Liver (tissue), 3 donors: Measurements from ENCODE around the gene EML2.

Source experiments
- ATF3 ChIP-seq: IDR thresholded peaks from 2 replicates; pipeline ENCODE4 v1.6.1; 2016; ENCODE audit warnings: antibody characterized with exemption
- CTCF ChIP-seq: fragments of 150-350 bp; IDR thresholded peaks from 2 replicates; pipeline ENCODE4 v1.5.1; 2017; ENCODE audit warnings: improper control_type of control experiment, low read depth, low read length; ENCODE audit not compliant: missing input control
- GABPA ChIP-seq, 2 donors: IDR thresholded peaks in 1 of 2; conservative IDR thresholded peaks in 1 of 2; 2 replicates each; pipeline ENCODE4 v1.6.1; 2016; ENCODE audit warnings: antibody characterized with exemption in 2 of 2, mild to moderate bottlenecking in 1 of 2, moderate library complexity in 1 of 2
- JUND ChIP-seq, 2 donors: IDR thresholded peaks; 2 replicates each; pipeline ENCODE4 v1.6.1; 2016; ENCODE audit warnings: antibody characterized with exemption in 2 of 2
- MAX ChIP-seq: IDR thresholded peaks from 2 replicates; pipeline ENCODE4 v1.6.1; 2016; ENCODE audit warnings: antibody characterized with exemption
- RAD21 ChIP-seq, 2 donors: IDR thresholded peaks; 2 replicates each; pipeline ENCODE4 v1.6.1; 2016; ENCODE audit warnings: antibody characterized with exemption in 2 of 2, mild to moderate bottlenecking in 2 of 2
- REST ChIP-seq: IDR thresholded peaks from 2 replicates; pipeline ENCODE4 v1.6.1; 2016; ENCODE audit warnings: antibody characterized with exemption, mild to moderate bottlenecking
- RXRA ChIP-seq, 2 donors: IDR thresholded peaks; 2 replicates each; pipeline ENCODE4 v1.6.1; 2017 to 2018; ENCODE audit warnings: antibody characterized with exemption in 2 of 2, mild to moderate bottlenecking in 1 of 2
- SP1 ChIP-seq: IDR thresholded peaks from 2 replicates; pipeline ENCODE4 v1.6.1; 2018; ENCODE audit warnings: antibody characterized with exemption, mild to moderate bottlenecking
- TAF1 ChIP-seq: conservative IDR thresholded peaks from 2 replicates; pipeline ENCODE4 v1.6.1; 2016; ENCODE audit warnings: antibody characterized with exemption, mild to moderate bottlenecking
- YY1 ChIP-seq: IDR thresholded peaks from 2 replicates; pipeline ENCODE4 v1.6.1; 2016; ENCODE audit warnings: antibody characterized with exemption, mild to moderate bottlenecking
- ZBTB33 ChIP-seq: IDR thresholded peaks from 2 replicates; pipeline ENCODE4 v1.6.1; 2016; ENCODE audit warnings: antibody characterized with exemption
- donor health status: healthy.
- donor health status: healthy.

GRCh38 chr19:45636275-45636674, 2.9 kb downstream of the EML2 start:
- no peak for TF ChIP-seq CTCF
- no peak for TF ChIP-seq MAX
- TF ChIP-seq TAF1, result no peak
- TF ChIP-seq SP1, result no peak
- no peak for TF ChIP-seq REST
- TF ChIP-seq RXRA (IDR thresholded peaks at IDR 0.05), result no peak
- TF ChIP-seq GABPA (IDR thresholded peaks at IDR 0.05 in 1 of 2, conservative IDR thresholded peaks at IDR 0.05 in 1 of 2), result no peak
- TF ChIP-seq RAD21 (IDR thresholded peaks at IDR 0.05), result no peak
- no peak for TF ChIP-seq ZBTB33
- TF ChIP-seq YY1, result no peak
- TF ChIP-seq ATF3, result no peak
- TF ChIP-seq JUND (IDR thresholded peaks at IDR 0.05), result no peak
